IPS DF 6.9 (cell line): ENCODE data around the gene ZDHHC24.

Experiments
- DNase-seq: peaks from one replicate; pipeline ENCODE4 v3.0.0-alpha.2; 2013; ENCODE audit warnings: low read depth, low spot score
- H3K27ac ChIP-seq: one replicate; pipeline ENCODE4 v1.5.1; 2013; ENCODE audit warnings: low read length, control low read depth
- H3K27me3 ChIP-seq: 2 replicates; pipeline ENCODE4 v1.6.1; 2013; ENCODE audit warnings: mild to moderate bottlenecking, low read length; ENCODE audit not compliant: control insufficient read depth, insufficient read depth
- H3K36me3 ChIP-seq: 2 replicates; pipeline ENCODE4 v1.6.1; 2013; ENCODE audit warnings: low read length; ENCODE audit not compliant: control insufficient read depth, insufficient read depth
- H3K4me1 ChIP-seq: 2 replicates; pipeline ENCODE4 v1.6.1; 2013; ENCODE audit warnings: low read length; ENCODE audit not compliant: control insufficient read depth, insufficient read depth
- H3K4me3 ChIP-seq: 2 replicates; pipeline ENCODE4 v1.5.1; 2013; ENCODE audit warnings: mild to moderate bottlenecking, low read length
- H3K9me3 ChIP-seq: 2 replicates; pipeline ENCODE4 v1.6.1; 2013; ENCODE audit warnings: low read length, inconsistent platforms; ENCODE audit not compliant: control insufficient read depth, insufficient read depth
- WGBS: extraction: QIAGEN DNeasy Blood & Tissue Kit; methylation state at CpG from one replicate; pipeline ENCODE4 v1.1.7; 2013; ENCODE audit warnings: mixed read lengths, missing lambda C conversion rate; ENCODE audit not compliant: insufficient read length, insufficient coverage; 5-methylcytosine and 5-hydroxymethylcytosine counted together

The ZDHHC24 gene

GRCh38 chr11:66564984-66565383 lies 19.1 kb upstream of the ZDHHC24 start:
- H3K4me3 ChIP-seq: no peak overlapping the region
- DNase-seq: no peak
- H3K4me1 ChIP-seq: peaks cover 1% of the 10 kb centered on the region; the same call in 1 of the 2 replicates
- H3K27ac ChIP-seq: no peak overlapping the region
- no peaks in the 10 kb centered on the region for H3K9me3 ChIP-seq
- H3K36me3 ChIP-seq: peaks cover 25% of the 10 kb centered on the region
- no CpG with 5 or more reads among the region's 5 CpGs for WGBS
- H3K27me3 ChIP-seq: no peaks in the 10 kb centered on the region

DNA sequence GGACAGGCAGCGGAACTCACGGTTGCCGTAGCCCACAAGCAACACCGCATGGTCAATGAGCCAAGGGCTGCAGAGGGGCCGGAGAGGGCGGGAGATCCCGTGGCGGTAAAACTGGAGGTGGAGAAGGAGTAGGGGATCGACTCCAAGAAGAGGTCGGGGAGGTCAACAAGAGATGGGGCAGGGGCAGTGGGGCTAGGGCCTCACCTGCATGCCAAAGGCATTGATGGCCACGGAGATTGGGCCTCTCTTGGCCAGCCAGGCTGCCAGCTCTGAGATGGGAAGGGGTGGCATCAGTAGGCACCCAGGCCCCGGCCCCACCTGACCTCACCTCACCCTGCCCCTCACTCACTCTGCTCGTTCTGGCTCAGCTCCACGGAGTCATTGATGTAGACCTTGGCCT lies 18.7 kb upstream of the ZDHHC24 start:
- Histone ChIP-seq H3K9me3 (no peaks in the 10 kb centered on the region), H3K36me3 (peaks cover 25% of the 10 kb centered on the region), H3K27ac (no peak overlapping the region), H3K4me1 (peaks cover 1% of the 10 kb centered on the region; the same call in 1 of the 2 replicates), H3K4me3 (no peak overlapping the region), H3K27me3 (no peaks in the 10 kb centered on the region)
- DNase-seq: no peak
- WGBS: no CpG with 5 or more reads among the region's 14 CpGs

DNA sequence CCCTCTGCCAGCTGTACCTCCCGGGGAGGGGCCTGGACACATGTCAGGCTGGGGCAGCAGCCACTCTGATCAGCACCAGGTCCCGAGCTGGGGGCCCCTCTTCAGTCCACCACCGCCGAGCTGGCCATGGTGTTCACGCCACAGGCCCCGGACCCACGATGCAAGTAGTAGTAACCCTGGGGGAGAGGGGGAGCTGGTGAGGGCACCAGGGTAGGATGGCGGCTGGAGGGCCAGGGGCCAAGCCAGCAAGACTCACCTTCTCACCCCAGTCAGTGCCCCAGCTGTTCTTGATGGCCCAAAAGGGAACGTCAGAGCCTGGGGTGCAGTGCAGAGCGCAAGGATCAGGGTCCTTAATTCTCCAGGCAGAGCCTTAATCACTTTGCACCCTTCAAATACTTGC lies 18.0 kb upstream of the ZDHHC24 start:
- no peaks in the 10 kb centered on the region for H3K27me3 ChIP-seq
- no CpG with 5 or more reads among the region's 10 CpGs for WGBS
- DNase-seq: no peak
- H3K27ac ChIP-seq: no peak overlapping the region
- no peaks in the 10 kb centered on the region for H3K4me1 ChIP-seq
- H3K4me3 ChIP-seq: no peak overlapping the region
- H3K9me3 ChIP-seq: no peaks in the 10 kb centered on the region
- peaks cover 28% of the 10 kb centered on the region for H3K36me3 ChIP-seq

DNA sequence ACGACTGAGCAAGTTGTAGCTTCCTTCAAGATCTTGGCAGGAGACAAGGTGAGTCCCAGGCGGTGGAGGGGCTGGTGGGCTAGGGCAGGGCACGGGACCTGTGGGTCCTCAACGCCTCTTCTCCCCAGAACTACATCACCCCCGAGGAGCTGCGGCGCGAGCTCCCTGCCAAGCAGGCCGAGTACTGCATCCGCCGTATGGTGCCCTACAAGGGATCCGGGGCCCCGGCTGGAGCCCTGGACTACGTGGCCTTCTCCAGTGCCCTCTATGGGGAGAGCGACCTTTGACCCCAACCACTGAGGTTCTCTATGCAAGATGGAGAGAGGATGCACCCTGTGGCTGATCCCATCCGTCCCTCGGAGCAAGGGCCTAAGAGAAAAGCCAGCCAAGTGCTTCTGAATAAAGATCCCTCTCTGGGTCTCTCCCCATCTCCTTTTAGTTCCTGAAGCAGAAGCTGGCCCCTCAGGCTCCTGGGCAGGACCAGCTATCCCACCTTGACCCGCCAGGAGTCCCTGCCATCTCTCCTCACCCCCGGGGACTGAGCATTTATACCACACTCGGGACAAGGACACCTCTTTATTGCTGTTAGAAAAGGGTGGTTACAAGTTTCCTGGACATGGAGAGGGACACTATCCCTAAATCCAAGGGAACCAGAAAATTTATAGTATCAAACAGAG lies 17.2 kb upstream of the ZDHHC24 start:
- no peaks in the 10 kb centered on the region for H3K9me3 ChIP-seq
- no CpG with 5 or more reads among the region's 20 CpGs for WGBS
- no peak overlapping the region for H3K27ac ChIP-seq
- H3K36me3 ChIP-seq: peaks cover 28% of the 10 kb centered on the region
- no peaks in the 10 kb centered on the region for H3K4me1 ChIP-seq
- no peak for DNase-seq
- H3K27me3 ChIP-seq: no peaks in the 10 kb centered on the region
- H3K4me3 ChIP-seq: no peak overlapping the region

GRCh38 chr11:66562275-66562674 lies 16.4 kb upstream of the ZDHHC24 start:
- Histone ChIP-seq H3K27me3 (no peaks in the 10 kb centered on the region), H3K9me3 (no peaks in the 10 kb centered on the region), H3K4me3 (no peak overlapping the region), H3K36me3 (peaks cover 35% of the 10 kb centered on the region), H3K4me1 (no peaks in the 10 kb centered on the region), H3K27ac (no peak overlapping the region)
- no CpG with 5 or more reads among the region's 2 CpGs for WGBS
- no peak for DNase-seq

DNA sequence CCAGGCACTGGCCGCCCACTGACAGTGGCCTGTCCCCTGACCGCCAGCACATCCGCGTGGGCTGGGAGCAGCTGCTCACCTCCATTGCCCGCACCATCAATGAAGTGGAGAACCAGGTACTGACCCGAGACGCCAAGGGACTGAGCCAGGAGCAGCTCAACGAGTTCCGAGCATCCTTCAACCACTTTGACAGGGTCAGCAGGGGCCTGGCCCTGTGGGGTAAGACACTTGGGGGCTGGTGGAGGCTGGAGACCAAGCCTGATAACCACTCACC lies 16.1 kb upstream of the ZDHHC24 start:
- no peak overlapping the region for H3K4me3 ChIP-seq
- no CpG with 5 or more reads among the region's 9 CpGs for WGBS
- peaks cover 38% of the 10 kb centered on the region for H3K36me3 ChIP-seq

DNA sequence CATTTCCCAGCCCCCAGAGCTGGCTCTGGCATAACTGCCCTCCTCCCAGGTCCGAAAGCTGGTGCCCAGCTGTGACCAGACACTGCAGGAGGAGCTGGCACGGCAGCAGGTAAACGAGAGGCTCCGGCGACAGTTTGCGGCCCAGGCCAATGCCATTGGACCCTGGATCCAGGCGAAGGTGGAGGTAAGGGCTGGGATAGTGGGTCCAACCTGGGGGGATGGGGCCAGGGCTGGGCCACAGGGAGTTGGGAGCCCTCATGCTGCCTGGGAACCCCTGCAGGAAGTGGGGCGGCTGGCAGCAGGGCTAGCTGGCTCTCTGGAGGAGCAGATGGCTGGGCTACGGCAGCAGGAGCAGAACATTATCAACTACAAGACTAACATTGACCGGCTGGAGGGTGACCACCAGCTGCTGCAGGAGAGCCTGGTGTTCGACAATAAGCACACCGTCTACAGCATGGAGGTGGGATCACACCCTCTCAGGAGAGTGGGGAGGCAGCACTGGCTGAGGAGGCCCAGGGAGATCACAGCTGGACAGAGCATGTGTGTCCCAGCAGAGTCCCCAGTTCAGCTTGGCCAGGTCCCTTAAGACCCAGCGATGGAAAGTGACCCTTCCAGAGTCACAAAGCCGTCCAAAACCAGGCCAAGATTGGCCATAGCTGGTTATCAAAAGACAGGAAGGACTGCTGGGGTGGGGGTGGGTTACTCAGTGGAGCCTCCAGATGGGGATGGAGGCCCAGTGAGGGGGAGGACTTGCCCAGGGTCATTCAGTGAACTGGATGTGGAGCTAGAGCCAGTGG lies 15.5 kb upstream of the ZDHHC24 start:
- H3K4me3 ChIP-seq: no peak overlapping the region
- H3K36me3 ChIP-seq: peaks cover 39% of the 10 kb centered on the region
- no CpG with 5 or more reads among the region's 14 CpGs for WGBS
- H3K27ac ChIP-seq: no peak overlapping the region
- no peaks in the 10 kb centered on the region for H3K9me3 ChIP-seq
- H3K27me3 ChIP-seq: no peaks in the 10 kb centered on the region
- no peak for DNase-seq
- H3K4me1 ChIP-seq: no peaks in the 10 kb centered on the region

More for the DNA sequence above, 16.1 kb upstream of the ZDHHC24 start:
- no peaks in the 10 kb centered on the region for H3K9me3 ChIP-seq
- no peak for DNase-seq
- no peaks in the 10 kb centered on the region for H3K27me3 ChIP-seq
- no peak overlapping the region for H3K27ac ChIP-seq
- H3K4me1 ChIP-seq: no peaks in the 10 kb centered on the region

- H3K9me3 ChIP-seq: no peaks in the 10 kb centered on the region
- no CpG with 5 or more reads among the region's 27 CpGs for WGBS
- H3K4me3 ChIP-seq: no peak overlapping the region
- H3K4me1 ChIP-seq: no peaks in the 10 kb centered on the region
- peaks cover 47% of the 10 kb centered on the region for H3K36me3 ChIP-seq
- H3K27me3 ChIP-seq: no peaks in the 10 kb centered on the region
- H3K27ac ChIP-seq: no peak overlapping the region
- DNase-seq: no peak
These were observed 14.2 kb upstream of the ZDHHC24 start for GRCh38 chr11:66559866-66560676.

GRCh38 chr11:66559142-66559865 lies 13.5 kb upstream of the ZDHHC24 start:
- H3K27me3 ChIP-seq: no peaks in the 10 kb centered on the region
- no peak for DNase-seq
- WGBS: no CpG with 5 or more reads among the region's 50 CpGs
- no peaks in the 10 kb centered on the region for H3K9me3 ChIP-seq
- H3K36me3 ChIP-seq: peaks cover 51% of the 10 kb centered on the region
- no peak overlapping the region for H3K4me3 ChIP-seq
- H3K27ac ChIP-seq: no peak overlapping the region
- H3K4me1 ChIP-seq: no peaks in the 10 kb centered on the region

GRCh38 chr11:66557733-66558326 lies 12.0 kb upstream of the ZDHHC24 start:
- no peak overlapping the region for H3K27ac ChIP-seq
- no CpG with 5 or more reads among the region's 24 CpGs for WGBS
- DNase-seq: no peak
- no peaks in the 10 kb centered on the region for H3K4me1 ChIP-seq
- no peaks in the 10 kb centered on the region for H3K27me3 ChIP-seq
- H3K9me3 ChIP-seq: no peaks in the 10 kb centered on the region
- H3K4me3 ChIP-seq: no peak overlapping the region
- H3K36me3 ChIP-seq: peaks cover 49% of the 10 kb centered on the region
